HG02642 (cell line): Measurements from ENCODE around the gene TBXA2R.
"Not testable (repeated sequence)": the region's sequence is repeated elsewhere in the genome, so short reads cannot be mapped to it uniquely, and the experiment has no call there.

ENCODE experiments used
- ATAC-seq: cut with Tn5 transposase; IDR thresholded peaks from one replicate; pipeline ENCODE4 v1.9.1; 2021; ENCODE audit warnings: mild to moderate bottlenecking; ENCODE audit not compliant: unreplicated experiment, poor library complexity

The TBXA2R gene

DNA sequence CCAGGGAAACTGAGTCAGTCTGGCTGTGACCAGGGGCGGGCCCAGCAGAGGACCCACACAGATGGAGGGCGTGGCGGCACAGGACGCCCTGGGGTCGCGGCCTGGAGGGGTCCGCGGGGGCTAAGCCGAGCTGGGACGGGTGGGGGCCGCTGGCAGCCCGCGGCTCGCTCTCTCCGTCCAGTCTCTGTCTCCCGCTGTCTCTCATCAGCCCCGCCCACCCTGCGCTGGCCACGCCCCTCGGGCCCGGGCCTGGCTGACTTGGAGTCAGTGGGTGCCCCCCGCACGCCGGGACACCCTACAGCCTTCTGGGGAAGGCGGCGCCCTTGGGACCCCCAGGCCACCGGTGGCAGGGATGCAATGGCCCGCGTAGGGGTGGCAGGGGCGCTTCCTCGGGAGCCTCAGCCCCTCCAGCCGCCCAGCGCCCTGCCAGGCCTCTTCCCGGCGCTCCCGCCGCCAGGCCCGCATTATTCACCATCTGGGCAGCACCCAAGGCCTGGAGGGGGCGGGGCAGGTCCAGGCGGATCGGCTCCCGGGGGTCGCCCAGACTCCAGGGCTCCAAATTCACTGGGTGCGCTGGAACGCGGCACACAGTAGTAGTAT is at the start of gene TBXA2R:
TBXA2R (minus strand) TSS at position 186 of the 600 bp plus-strand sequence. CDS start 6,241 bp downstream, outside the sequence.
- ATAC-seq: no peak

DNA sequence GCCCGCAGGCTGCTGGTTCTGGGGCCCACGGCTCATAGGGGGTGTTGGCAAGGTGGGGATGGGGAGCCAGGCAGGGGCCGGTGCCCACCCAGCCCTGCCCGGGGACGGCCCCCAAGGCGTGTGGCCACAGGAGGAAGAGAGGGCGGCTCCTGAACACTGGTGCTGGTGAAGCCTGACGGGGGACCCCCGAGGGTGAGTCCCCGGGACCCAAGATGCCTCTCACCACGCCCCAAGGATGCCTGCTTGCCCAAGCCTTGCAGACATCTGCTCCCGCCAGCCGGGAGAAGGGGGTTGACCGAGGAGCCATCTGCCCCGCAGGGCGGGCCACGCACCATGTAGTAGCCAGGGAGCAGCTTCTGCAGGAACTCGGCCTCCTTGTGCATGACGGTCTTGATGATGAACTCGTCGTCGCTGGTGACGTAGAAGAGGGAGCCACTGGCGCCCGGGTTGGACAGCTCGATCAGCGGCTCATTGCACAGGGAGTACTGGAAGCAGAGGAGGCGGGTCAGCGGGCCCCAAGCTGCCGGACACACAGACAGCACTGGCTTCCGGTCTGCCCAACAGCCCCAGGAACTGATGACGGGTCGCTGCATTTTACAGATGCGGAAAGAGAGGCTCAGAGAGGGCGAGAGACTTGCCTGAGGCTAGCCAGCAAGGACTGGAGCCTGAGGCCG is 49.5 kb upstream of the TBXA2R start:
- ATAC-seq: no peak

DNA sequence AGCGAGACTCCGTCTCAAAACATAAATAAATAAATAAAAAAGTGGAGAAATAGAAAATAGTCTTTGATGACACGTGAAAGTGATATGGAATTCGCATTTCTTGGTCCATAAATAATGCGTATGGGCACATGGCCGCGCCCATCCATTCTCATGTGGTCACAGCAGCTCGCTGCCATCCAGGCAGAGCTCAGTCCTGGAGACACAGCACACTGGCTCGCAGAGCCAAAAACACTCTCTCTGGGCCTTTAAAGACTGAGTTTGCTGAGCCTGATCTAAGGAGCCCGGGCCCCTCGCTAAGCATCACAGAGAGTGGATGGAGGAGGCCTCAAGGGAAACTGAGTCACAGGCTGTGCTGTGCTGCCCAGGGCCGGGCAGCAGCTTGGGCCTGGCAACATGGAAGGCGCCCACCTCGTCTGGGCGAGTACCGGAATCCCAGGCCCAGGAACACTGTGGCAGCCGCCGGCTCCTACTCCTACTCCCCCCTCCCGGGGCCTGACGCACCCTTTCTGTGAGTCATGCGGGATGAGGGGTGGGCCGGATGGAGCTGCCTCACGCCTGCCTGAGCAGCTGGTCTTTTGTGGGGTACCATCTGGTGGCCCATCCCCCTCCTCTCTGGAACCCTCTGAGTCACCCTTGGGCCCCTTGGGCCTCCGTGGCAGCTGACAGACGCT is 48.9 kb upstream of the TBXA2R start:
- no peak for ATAC-seq

DNA sequence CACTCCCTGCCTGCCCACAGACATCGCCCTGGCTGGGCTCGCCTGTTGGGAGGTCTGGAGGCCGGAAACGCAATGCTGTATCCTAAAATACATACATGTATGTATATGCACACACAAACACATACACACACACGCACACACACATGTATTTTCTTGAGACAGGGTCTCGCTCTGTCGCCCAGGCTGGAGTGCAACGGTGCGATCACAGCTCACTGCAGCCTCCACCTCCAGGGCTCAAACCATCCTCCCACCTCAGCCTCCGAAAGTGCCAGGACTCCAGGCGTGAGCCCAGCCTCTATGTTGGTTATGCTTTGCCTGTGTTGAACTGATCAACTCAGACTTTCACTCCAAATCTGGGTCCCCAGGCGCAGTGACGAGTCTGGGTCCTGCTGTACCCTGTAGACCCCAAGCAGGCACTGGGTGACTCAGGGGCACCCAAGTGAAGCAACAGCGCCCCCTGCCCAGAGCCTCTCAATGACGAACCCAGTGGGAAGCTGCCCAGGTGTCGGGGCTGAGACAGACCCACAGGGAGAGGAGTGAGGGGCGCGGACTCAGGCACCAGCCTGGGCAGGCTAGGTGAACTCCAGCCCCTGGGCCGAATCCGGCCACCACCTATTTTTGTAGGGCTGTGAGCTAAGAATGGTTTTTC is 47.3 kb upstream of the TBXA2R start:
- no peak for ATAC-seq

DNA sequence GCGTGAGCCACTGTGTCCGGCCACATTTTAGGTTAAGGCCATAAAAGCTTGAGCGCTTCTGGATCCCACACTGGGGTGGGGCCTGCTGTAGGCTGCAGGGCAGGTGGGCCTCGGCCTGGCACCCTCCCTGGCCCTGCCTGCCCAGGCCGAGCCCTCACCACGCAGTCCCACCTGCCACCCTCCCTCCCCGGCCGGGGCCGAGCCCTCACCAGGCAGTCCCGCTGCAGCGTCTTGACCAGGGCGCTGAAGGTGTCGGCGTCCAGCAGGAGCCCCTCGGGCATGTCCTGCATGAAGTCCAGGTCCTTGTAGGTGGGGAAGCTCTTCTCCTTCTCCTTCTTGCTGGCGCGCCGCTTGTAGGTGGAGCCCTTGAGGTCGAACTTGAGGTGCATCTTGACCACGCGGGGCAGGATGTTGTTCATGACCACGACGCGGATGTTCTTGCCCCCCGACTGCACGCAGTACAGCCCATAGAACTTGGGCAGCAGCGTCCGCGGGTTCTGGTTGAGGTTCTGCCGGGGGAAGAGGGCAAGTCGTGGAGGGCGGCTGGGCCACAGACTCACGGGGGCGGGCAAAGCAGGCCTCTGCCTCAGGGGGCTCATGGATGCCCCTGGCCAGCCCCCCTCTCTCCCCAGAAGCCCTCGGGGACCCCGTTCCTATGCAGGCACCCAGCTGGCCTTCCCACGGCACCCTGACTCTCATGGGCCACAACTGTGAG is 46.6 kb upstream of the TBXA2R start:
- ATAC-seq: no peak

DNA sequence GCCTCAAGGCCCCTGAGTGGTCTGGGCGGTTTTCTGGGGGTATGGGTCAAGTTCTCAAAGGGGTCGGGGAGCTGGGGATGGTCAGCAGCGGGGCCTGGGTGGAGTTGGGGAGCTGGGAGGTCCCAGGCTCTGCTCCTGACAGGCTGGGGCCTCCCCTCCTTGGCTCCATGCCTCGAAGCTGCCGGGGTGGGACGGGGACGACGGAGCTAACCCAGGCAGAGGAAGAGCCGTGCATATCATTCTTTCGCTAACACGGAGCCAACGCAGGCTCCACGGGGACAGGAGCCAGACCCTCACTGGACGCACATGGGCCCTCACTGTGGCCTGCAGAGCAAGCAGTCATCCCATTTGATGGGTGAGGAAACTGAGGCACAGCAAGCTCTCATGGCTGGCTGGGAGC is 45.7 kb upstream of the TBXA2R start:
- ATAC-seq: no peak

DNA sequence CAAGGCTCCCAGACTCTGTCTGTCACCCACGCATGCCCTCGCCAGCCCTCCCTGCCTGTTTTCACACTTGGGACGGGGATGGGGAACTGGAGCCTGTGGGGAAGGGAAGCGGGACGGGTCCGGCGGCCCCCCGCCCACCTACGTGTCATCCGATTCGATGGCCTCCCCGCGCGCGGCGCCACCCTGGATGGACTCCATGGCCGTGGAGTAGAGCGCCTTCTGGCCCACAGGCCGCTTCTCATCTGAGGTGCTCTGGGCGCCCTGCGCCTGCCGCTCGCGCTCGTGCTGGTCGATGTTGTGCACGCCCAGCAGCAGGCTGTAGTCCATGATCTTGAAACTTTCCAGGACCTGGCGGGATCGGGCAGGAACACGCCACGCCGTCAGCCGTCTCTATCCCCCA is 45.0 kb upstream of the TBXA2R start:
- no peak for ATAC-seq

DNA sequence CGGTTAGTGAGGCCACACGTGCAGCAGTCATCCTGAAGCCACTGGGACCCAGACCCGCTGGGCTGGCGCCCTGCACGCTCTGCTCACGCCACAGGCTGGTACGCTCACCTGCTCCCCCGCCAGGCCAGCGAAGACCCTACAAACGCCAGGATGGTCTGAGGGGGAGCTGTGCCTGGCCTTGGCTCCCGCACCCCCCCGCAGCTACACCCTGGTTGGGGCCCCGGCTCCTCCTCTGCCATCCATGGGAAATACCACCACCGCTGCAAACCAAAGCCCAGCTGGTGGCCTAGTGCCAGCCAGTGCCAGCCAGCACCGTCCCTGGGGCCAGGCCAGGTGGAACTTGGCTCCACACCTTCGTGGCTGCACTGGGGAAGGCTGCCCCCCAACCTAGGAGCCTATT is 43.2 kb upstream of the TBXA2R start:
- no peak for ATAC-seq

DNA sequence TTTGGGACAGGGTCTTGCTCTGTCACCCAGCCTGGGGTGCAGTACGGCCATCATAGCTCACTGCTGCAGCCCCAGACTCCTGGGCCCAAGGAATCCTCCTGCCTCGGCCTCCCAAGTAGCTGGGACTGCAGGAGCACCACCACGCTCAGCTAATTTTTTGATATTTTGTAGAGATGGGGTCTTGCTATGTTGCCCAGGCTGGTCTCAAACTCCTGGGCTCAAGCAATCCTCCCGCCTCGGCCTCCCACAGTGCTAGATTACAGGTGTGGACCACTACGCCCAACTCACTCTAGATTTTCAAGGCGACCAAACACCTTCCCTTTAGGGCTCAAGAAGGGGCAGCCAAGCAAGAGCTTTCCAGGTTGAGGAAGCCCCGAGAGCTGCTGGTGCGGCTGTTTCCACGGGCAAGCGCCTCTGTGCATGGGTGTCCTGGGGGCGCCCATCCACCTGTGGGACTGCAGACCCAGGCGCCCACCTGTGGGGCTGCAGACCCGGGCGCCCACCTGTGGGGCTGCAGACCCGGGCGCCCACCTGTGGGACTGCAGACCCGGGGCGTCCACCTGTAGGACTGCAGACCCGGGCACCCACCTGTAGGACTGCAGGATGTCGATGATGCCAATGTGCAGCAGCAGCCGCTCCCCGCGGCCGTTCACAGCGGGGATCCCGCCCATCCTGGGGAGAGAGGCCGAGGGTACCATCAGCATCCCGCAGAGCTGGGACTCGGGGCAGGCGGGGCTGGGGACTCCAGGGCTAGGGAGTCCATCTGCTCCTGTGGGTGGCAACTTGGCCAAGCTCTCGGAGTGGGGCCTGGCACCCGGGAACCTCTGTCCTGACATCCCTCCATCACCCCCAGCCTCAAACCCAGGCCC is 41.6 kb upstream of the TBXA2R start:
- no peak for ATAC-seq

DNA sequence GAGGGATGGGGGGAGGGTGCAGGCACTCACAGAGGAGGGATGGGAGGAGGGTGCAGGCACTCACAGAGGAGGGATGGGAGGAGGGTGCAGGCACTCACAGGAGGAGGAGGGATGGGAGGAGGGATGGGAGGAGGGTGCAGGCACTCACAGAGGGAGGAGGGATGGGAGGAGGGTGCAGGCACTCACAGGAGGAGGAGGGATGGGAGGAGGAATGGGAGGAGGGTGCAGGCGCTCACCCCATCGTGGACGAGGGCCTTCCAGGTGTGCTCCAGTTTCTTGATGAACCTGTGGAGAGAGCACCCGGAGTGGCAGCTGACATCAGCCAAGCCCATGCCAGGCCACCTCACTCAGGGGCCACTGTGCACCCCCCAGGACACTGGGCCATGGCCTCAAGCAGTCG is 40.4 kb upstream of the TBXA2R start:
- ATAC-seq: not testable (repeated sequence)

DNA sequence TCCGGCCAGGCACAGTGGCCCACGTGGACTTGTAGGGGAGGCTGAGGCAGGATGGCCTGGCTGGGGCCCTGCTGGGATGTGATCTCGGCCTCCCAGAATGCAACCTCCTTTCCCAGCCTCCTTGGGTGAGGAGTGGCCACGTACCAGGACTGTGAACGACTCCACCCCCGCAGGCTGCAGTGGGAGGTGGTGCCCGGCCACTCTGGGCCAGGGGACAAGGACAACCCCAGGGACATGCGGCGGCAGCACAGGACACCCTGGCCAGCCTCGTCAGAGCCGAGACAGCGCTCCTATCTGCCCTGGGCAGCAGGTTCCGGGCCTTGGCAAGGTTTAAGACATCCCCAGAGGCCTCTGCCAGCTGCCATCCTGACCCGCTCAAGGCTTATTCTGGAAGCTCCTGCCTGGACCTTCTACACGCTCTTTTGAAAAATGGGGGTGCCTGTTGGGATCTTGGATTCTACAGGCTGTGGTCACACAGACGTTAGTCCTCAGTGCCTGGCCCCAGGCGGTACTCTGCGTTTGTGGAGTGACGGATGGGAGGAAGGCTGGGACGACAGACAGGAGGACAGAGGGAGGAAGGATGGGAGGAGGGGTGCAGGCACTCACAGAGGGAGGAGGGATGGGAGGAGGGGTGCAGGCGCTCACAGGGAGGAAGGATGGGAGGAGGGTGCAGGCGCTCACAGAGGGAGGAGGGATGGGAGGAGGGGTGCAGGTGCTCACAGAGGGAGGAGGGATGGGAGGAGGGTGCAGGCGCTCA is 39.8 kb upstream of the TBXA2R start:
- ATAC-seq: no peak

DNA sequence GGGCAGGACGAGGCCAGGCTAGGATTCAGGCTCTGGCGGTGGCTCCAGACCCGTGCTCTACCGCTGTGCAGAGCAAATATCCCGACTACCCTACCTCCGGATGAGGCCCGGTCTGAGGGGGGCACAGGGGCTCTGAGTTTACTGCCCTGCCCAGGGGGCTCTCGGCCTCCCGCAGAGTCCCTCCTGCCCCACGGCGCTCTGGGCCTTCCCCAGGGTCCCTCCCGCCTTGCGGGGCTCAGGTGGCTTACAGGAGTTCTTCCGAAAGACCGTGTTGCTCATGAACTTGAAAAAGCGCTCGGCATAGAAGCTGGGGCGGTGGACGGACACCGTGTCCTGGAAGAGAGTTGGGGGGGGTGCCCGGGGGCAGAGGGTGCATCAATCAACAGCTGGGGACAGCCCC is 39.1 kb upstream of the TBXA2R start:
- no peak for ATAC-seq

DNA sequence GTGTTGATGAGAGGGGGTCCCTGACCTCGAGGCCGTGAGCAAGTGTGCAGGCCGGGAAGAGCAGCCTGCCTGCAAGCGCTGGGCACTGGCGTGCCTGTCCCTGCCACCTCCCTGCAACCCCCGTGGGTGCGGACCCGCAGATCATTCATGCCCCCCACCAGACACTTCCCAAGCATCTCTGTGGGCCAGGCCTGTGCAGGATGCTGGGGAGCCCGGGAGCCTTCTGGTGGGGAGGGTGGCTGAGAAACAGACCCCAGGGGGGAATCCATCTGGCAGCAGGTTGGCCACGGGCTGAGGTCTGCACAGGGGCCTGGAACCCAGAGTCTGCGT is 38.4 kb upstream of the TBXA2R start:
- no peak for ATAC-seq

DNA sequence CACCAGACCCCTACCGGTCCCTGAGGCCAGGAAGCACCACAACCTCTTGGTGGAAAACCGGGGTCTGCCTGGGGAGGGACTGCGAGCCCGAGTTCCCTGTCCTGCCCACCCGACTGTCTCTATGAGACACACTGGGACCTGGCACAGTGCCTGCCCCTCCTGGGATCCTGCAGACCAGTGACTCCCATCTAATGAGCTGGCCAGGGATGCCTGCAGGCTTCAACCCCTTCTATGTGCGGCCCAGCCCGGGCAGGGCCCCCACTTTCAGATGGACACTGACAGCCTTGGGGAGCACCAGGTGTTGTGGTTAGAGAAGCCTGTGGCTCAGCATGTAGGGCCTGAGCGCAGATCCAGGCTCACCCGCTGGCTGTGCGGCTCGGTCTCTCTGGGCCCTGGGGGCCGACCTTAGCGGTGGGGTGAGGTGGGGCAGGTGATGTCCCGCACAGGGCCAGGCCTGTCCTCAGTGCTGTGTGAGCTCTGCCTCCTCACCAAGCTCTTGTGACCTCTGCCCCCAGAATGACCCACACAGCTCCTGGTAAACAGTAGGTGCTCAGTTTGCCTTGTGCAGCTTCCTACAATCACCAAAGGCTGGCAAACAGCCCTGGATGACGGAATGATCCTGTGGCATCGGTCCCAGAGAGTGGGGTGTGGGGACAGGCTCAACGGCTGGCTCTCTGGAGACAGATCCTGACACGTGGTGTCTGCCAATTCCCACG is 37.8 kb upstream of the TBXA2R start:
- no peak for ATAC-seq

DNA sequence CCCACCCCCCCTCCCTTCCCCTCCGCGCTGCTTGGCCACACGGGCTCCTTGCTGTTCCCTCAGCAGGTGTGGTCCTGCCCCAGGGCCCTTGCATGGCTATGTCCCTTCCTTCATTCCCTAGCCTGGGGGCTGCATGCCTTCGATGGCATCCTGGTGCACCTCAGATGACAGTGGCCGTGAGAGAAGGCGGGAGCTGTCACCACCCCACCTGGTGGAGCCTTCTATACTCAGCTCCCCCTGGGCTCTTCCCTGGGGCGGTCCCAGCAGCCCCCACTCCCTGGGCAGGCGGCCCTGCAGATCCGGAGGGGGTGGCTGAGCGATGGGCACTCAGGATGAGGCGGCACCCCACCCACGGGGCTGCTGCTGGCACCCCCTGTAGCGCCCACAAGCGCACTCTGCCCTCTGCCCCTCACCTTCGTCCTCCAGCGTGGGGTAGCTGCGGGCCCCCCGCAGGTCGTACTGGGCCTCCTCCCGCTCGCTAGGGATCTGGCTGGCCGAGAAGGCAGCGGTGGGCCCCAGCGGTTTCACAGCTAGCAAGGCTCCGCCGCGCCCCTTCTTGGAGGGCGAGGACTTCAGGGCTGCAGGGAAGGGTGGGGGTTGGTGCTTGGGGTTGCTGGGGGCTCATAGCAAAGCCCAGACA is 37.1 kb upstream of the TBXA2R start:
- ATAC-seq: no peak

DNA sequence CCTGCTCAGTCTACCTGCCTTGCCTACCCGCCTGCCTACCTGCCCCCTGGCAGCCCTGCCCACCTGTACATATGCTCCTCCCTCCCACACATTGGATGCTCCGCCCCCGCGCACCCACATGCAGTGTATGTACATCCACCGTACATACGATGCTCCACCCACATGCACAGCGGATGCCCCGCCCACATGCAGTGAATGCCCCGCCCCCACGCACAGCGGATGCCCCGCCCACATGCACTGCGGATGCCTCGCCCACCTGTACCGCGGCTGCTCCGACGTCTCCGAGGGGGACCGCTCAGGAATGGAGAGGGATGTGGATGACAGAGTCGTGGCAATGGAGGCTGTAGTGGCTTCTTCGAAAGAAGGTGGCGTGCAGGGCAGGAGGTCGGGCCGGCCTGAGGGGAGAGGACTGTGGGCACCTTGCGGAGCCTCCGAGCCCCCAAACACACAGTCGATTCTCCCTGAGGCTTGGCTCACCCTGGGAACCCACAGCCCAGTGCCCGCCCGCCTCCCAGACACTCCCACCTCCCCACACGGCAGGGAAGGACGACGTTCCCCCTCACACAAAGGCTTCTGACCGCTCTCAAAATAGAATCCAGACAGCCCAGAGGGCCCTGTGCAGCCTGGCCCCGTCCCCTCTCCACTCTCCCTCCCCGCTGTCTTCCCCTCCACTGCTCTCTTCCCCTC is 36.5 kb upstream of the TBXA2R start:
- ATAC-seq: no peak

DNA sequence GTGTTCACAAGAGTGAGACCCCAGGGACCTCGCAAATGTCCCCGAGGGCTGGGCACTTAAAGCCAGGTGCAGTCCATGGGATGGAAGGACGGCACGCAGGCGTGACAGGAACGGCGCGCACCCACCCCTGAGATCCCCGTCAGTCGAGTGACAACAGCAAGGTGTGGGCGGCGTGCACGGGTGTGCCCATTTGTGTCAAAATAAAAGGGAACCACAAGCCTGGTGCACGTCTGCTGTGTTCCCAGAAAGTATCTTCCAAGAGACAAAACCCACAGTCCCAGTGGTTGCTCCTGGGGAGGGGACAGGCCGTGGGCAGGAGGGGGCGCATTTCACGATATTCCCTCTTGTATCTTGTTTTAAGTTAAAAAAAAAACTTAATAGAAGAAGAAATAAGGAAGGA is 35.6 kb upstream of the TBXA2R start:
- no peak for ATAC-seq
